Gastroesophageal sphincter (tissue), 3 donors: Measurements from ENCODE around the gene ASPRV1.

ENCODE experiments used
- CTCF ChIP-seq, 4 experiments: fragments of 200-600 bp in 2 of 4; fragments of 450-650 bp in 2 of 4; sonication (generic) in 1 of 4; IDR thresholded peaks; one replicate each; pipeline ENCODE4 v1.5.1; 2017 to 2019; ENCODE audit warnings: antibody characterized with exemption in 4 of 4, mild to moderate bottlenecking in 2 of 4, moderate library complexity in 2 of 4
- EP300 ChIP-seq: sonication (generic); formaldehyde crosslinking; IDR thresholded peaks from one replicate; pipeline ENCODE4 v1.6.1; 2017; ENCODE audit warnings: antibody characterized with exemption, mild to moderate bottlenecking
- POLR2A ChIP-seq, 2 donors: fragments of 450-650 bp; IDR thresholded peaks; one replicate each; pipeline ENCODE4 v1.6.1; 2017; ENCODE audit warnings: antibody characterized with exemption in 2 of 2, mild to moderate bottlenecking in 2 of 2, moderate library complexity in 1 of 2

- TF ChIP-seq CTCF (IDR thresholded peaks at IDR 0.05) (no peak), POLR2A (IDR thresholded peaks at IDR 0.05) (no peak), EP300 (no peak)
Observed at GRCh38 chr2:69948963-69949645, 12.3 kb downstream of the ASPRV1 start.
